PC-3 (cell line): ENCODE data around the gene ETV3L. TPM values are rescaled to one million over a fixed set of nuclear protein-coding genes. Genes with fewer than 3 reads are reported as not detected.

Source experiments
- total RNA-seq: library from RNA; depleted of rRNA; stranded (reverse); fragments of >200 nt; gene quantifications from 2 replicates; pipeline ENCODE4 v1.2.3, GENCODE V29; 2014; rRNA removed

ETV3L gene
- total RNA-seq, 1 experiment from 2014 or later, result not detected

Other genes with a start within 250 kb of the ETV3L start
- gene INSRR, start 240.7 kb downstream of the ETV3L start, total RNA-seq, result not detected in 2 replicates
- 0.15 and 0.40 TPM in 2 replicates for gene NTRK1, start 238.9 kb downstream of the ETV3L start, total RNA-seq
- 10.3 and 11.9 TPM in 2 replicates for gene PEAR1, start 206.1 kb downstream of the ETV3L start, total RNA-seq
- gene LRRC71, start 179.2 kb downstream of the ETV3L start, total RNA-seq, result 0.11 TPM in 1 of 2 replicates, not detected in the other
- 31.1 and 43.9 TPM in 2 replicates for gene ARHGEF11, start 54.1 kb downstream of the ETV3L start, total RNA-seq
- gene ETV3, start 38.6 kb upstream of the ETV3L start, total RNA-seq, result 10.1 and 12.2 TPM in 2 replicates